Measurements from ENCODE around the gene YWHAE.

YWHAE gene

GRCh38 chr17:1304522-1304921, 95.5 kb downstream of the YWHAE start:
- H3K27ac ChIP-seq: no peak overlapping the region
- no peaks in the 10 kb centered on the region for H3K36me3 ChIP-seq (ENCODE audit: insufficient read depth)
- no peaks in the 10 kb centered on the region for H3K4me1 ChIP-seq (ENCODE audit: low read depth, poor library complexity, severe bottlenecking)
- TF ChIP-seq, protein P1, sequence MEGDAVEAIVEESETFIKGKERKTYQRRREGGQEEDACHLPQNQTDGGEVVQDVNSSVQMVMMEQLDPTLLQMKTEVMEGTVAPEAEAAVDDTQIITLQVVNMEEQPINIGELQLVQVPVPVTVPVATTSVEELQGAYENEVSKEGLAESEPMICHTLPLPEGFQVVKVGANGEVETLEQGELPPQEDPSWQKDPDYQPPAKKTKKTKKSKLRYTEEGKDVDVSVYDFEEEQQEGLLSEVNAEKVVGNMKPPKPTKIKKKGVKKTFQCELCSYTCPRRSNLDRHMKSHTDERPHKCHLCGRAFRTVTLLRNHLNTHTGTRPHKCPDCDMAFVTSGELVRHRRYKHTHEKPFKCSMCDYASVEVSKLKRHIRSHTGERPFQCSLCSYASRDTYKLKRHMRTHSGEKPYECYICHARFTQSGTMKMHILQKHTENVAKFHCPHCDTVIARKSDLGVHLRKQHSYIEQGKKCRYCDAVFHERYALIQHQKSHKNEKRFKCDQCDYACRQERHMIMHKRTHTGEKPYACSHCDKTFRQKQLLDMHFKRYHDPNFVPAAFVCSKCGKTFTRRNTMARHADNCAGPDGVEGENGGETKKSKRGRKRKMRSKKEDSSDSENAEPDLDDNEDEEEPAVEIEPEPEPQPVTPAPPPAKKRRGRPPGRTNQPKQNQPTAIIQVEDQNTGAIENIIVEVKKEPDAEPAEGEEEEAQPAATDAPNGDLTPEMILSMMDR (conservative IDR thresholded peaks at IDR 0.05; ENCODE audit: low read depth, low read length): no peak
- H3K4me3 ChIP-seq (IDR thresholded peaks at IDR 0.05; ENCODE audit: insufficient read depth, low read depth, low read length): no peak overlapping the region
- no peaks in the 10 kb centered on the region for H4K20me1 ChIP-seq (ENCODE audit: insufficient read depth)
- no peaks in the 10 kb centered on the region for H3K79me2 ChIP-seq (ENCODE audit: insufficient read depth, low read depth)
- H2AFZ ChIP-seq (ENCODE audit: low read depth): no peak overlapping the region
- H3K9ac ChIP-seq: no peak overlapping the region
- peaks cover 48% of the 10 kb centered on the region for H3K27me3 ChIP-seq (ENCODE audit: insufficient read depth, low read depth)
- no peak overlapping the region for H3K4me2 ChIP-seq

DNA sequence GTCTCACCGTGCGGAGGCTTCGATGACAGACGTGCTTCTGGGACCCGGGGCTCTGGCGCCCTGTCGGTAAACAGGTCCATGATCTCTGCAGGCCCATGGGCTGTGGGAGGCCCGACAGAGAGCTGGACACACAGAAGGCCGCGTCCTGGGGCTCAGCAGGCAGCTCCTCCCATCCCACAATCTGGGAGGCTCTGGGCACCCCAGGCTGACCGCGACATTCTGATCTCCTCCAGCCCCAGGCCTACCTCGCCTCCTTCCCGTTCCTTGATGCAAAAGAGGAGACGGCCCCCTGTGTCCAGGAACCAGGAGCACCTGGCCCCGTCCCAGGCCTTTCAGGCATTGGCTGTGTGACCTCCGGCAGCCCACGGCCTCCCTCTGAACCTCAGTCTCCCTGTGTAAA, 97.3 kb downstream of the YWHAE start:
- Histone ChIP-seq H3K4me1 (ENCODE audit: low read depth, poor library complexity, severe bottlenecking) (no peaks in the 10 kb centered on the region), H3K27ac (no peak overlapping the region), H3K9ac (no peak overlapping the region), H3K4me2 (no peak overlapping the region), H4K20me1 (ENCODE audit: insufficient read depth) (no peaks in the 10 kb centered on the region), H2AFZ (ENCODE audit: low read depth) (no peak overlapping the region), H3K27me3 (ENCODE audit: insufficient read depth, low read depth) (peaks cover 56% of the 10 kb centered on the region), H3K79me2 (ENCODE audit: insufficient read depth, low read depth) (no peaks in the 10 kb centered on the region), H3K4me3 (IDR thresholded peaks at IDR 0.05; ENCODE audit: insufficient read depth, low read depth, low read length) (no peak overlapping the region), H3K36me3 (ENCODE audit: insufficient read depth) (no peaks in the 10 kb centered on the region)
- TF ChIP-seq, protein P1 (conservative IDR thresholded peaks at IDR 0.05; ENCODE audit: low read depth, low read length): no peak

DNA sequence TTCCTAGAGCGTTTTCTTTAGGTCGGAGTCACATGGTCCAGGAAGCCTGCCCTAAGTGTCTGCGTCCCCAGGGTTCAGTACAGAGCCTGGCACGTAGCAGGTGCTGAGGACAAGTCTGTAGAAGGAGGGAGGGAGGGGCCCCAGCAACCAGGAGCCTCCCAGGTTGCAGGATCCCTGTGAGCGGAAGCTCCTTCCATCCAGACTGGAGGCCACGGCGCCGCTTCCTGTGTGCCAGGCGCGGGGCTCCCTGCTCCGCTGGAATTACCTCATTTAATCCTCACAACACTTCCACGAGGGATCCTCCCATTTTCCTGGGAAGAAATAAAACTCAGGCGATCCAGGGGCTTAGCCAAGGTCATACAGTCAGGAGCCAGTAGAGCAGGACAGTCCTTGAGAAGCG, 98.5 kb downstream of the YWHAE start:
- Histone ChIP-seq H3K4me1 (ENCODE audit: low read depth, poor library complexity, severe bottlenecking) (no peaks in the 10 kb centered on the region), H3K9ac (no peak overlapping the region), H3K36me3 (ENCODE audit: insufficient read depth) (no peaks in the 10 kb centered on the region), H2AFZ (ENCODE audit: low read depth) (no peak overlapping the region), H3K79me2 (ENCODE audit: insufficient read depth, low read depth) (no peaks in the 10 kb centered on the region), H3K4me3 (IDR thresholded peaks at IDR 0.05; ENCODE audit: insufficient read depth, low read depth, low read length) (no peak overlapping the region), H3K27me3 (ENCODE audit: insufficient read depth, low read depth) (peaks cover 58% of the 10 kb centered on the region), H4K20me1 (ENCODE audit: insufficient read depth) (no peaks in the 10 kb centered on the region), H3K4me2 (no peak overlapping the region), H3K27ac (no peak overlapping the region)
- TF ChIP-seq, protein P1 (conservative IDR thresholded peaks at IDR 0.05; ENCODE audit: low read depth, low read length): no peak

- H2AFZ ChIP-seq (ENCODE audit: low read depth): no peak overlapping the region
- no peak overlapping the region for H3K9ac ChIP-seq
- H3K27me3 ChIP-seq (ENCODE audit: insufficient read depth, low read depth): peaks cover 60% of the 10 kb centered on the region
- no peaks in the 10 kb centered on the region for H3K4me1 ChIP-seq (ENCODE audit: low read depth, poor library complexity, severe bottlenecking)
- H3K27ac ChIP-seq: no peak overlapping the region
- no peaks in the 10 kb centered on the region for H4K20me1 ChIP-seq (ENCODE audit: insufficient read depth)
- TF ChIP-seq, protein P1 (conservative IDR thresholded peaks at IDR 0.05; ENCODE audit: low read depth, low read length): no peak
- no peaks in the 10 kb centered on the region for H3K36me3 ChIP-seq (ENCODE audit: insufficient read depth)
- no peak overlapping the region for H3K4me2 ChIP-seq
- H3K79me2 ChIP-seq (ENCODE audit: insufficient read depth, low read depth): no peaks in the 10 kb centered on the region
- H3K4me3 ChIP-seq (IDR thresholded peaks at IDR 0.05; ENCODE audit: insufficient read depth, low read depth, low read length): no peak overlapping the region
These were observed 99.6 kb downstream of the YWHAE start for GRCh38 chr17:1300371-1300905.

All from KMS-11 (cell line).